GM20000 (cell line): ENCODE measurements around the gene SUPT6H.
A peak's percentile ranks its signal among the peaks of the same experiment; 100 is the strongest.

Experiments used
- DNase-seq: peaks from one replicate; pipeline ENCODE4 v3.0.0; 2012; ENCODE audit warnings: low spot score
- TF ChIP-seq, protein P1 (sequence below): IDR thresholded peaks from 2 replicates; pipeline ENCODE4 v1.5.1; 2012; ENCODE audit warnings: mild to moderate bottlenecking, control low read depth; ENCODE audit errors: extremely low read depth, missing control alignments

SUPT6H gene

DNA sequence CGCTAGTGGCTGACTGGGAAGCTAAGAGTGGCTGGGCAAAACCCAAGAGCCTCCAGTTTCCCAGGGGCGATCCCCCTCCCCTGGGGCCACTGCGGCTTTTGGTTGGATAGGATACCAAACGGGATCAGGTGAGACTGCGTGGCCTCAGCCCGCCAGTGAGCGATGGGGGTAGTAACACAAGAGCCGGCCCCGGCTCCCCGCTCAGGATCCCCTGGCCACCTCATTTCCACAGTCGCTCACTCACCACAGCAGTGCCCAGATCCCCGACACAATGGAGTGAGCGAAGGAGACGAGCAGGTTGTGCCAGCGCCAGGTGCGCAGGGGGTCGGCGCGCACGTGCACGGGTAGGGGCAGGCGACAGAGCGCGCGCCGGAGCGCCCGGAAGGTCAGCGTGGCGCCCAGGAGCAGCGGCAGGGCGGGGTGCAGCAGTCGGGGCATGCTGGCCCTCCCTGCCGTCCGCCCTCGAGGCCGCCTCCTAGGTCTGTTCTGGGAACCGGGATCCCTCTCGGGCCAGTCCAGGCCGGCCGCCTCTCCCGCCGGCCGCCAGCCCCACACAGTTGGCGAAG, 63.7 kb downstream of the SUPT6H start:
- TF ChIP-seq, protein P1, sequence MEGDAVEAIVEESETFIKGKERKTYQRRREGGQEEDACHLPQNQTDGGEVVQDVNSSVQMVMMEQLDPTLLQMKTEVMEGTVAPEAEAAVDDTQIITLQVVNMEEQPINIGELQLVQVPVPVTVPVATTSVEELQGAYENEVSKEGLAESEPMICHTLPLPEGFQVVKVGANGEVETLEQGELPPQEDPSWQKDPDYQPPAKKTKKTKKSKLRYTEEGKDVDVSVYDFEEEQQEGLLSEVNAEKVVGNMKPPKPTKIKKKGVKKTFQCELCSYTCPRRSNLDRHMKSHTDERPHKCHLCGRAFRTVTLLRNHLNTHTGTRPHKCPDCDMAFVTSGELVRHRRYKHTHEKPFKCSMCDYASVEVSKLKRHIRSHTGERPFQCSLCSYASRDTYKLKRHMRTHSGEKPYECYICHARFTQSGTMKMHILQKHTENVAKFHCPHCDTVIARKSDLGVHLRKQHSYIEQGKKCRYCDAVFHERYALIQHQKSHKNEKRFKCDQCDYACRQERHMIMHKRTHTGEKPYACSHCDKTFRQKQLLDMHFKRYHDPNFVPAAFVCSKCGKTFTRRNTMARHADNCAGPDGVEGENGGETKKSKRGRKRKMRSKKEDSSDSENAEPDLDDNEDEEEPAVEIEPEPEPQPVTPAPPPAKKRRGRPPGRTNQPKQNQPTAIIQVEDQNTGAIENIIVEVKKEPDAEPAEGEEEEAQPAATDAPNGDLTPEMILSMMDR = no peak
- no peak for DNase-seq

DNA sequence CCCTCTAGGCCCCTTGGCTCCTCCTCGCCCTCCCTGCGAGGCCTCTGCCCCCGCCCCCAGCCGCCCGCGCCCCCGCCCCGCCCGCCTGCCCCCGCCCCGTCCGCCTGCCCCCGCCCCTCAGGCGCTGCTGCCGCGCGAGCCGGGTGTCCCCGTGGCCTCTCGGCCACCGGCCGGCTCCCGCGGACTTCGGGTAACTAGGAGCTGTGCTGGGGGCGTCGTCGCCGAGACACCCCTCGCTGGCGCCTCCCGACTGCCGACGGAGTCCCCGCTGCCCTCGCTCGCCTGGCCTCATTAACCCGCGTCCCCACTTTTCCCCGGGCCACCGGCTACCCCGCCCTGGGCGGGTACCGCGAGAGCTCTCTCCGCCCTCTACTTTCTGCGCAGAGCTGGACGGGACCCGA, 64.2 kb downstream of the SUPT6H start, which contains the start of gene TLCD1:
Gene TLCD1 (minus strand): TSS at position 8 of the 401 bp plus-strand sequence. CDS start 136 bp downstream, outside the sequence.
- TF ChIP-seq, protein P1 = no peak
- peak; percentile 90 for DNase-seq

- TF ChIP-seq, protein P1 = peak; percentile 97
- DNase-seq = peak; percentile 91
Measured at GRCh38 chr17:28726627-28727491, 64.9 kb downstream of the SUPT6H start.

DNA sequence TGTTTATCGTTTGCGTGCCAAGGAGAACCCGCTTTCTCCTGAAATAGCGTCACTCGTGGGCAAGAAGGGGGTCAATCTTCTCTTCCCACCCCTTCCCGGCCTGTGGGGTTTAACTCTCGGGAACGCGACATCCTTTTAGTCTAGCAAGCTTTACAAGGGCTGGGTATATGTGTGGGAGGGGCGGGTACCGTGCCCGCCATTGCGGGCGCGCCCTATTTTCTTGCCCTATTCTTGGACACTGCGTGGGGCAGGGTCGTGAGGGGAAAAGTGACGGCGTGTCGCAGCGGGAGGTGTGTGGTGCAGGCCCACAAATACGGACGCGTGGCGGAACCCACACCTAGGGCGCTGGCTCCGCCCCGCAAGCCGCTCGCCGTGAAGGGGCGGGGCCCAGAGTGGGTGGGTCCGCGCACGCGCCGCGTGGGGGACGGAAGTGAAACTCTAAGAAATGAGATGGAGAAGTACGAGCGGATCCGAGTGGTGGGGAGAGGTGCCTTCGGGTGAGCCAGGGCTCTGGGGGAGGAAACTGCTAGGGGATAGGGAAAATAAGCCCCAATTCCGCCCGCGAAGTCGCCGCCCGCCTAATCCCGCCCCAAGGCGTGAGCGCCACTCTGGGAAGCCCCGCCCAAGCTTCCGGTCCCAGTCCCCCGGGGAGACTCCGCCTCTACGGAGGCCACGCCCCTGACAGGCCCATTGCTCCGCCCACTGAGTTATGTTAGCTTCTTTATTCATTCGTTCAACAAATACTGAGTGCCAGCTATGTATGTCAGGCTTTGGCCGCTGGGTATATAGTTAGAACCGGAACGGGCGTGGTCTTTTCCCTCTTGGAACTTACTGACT, 66.6 kb downstream of the SUPT6H start, which contains the start of gene NEK8:
Gene NEK8 (plus strand): TSS at position 425 of the 837 bp plus-strand sequence. CDS start 26 bp downstream, at position 451.
- TF ChIP-seq, protein P1 = no peak
- DNase-seq = peak; percentile 88

- no peak for DNase-seq
- TF ChIP-seq, protein P1 = no peak
Measured at GRCh38 chr17:28729950-28730330, 67.9 kb downstream of the SUPT6H start.

GRCh38 chr17:28733346-28733745, 71.3 kb downstream of the SUPT6H start:
- DNase-seq = no peak
- TF ChIP-seq, protein P1 = no peak
